ENCODE data around the gene ARL14EP.

GRCh38 chr11:30317030-30317429, 5.9 kb upstream of the ARL14EP start:
- TF ChIP-seq EZH2 (IDR thresholded peaks at IDR 0.05; ENCODE audit: borderline replicate concordance, low read length) (no peak), CTCF (IDR thresholded peaks at IDR 0.05; ENCODE audit: low read length) (no peak)

Measured in OCI-LY1 (cell line).